GM23248 (cell line): ENCODE data around the gene TRIAP1. TPM values are rescaled to one million over a fixed set of nuclear protein-coding genes. Genes with fewer than 3 reads are reported as not detected.

Source experiments
- DNase-seq: peaks from one replicate; pipeline ENCODE4 v3.0.0-alpha.2; 2015
- H2AFZ ChIP-seq: fragments of 200-600 bp; sonication (generic); 2 replicates; pipeline ENCODE4 v1.6.1; 2016; ENCODE audit warnings: antibody characterized with exemption
- H3F3A ChIP-seq: fragments of 200-600 bp; sonication (generic); 2 replicates; pipeline ENCODE4 v1.6.1; 2016; ENCODE audit warnings: mild to moderate bottlenecking, antibody characterized with exemption, mixed run types; ENCODE audit not compliant: insufficient read depth
- H3K27ac ChIP-seq: fragments of 200-600 bp; sonication (generic); 2 replicates; pipeline ENCODE4 v1.5.1; 2016; ENCODE audit warnings: mild to moderate bottlenecking
- H3K27me3 ChIP-seq: fragments of 200-600 bp; sonication (generic); replicated peaks from 2 replicates; pipeline ENCODE4 v1.6.1; 2016; ENCODE audit warnings: mild to moderate bottlenecking; ENCODE audit not compliant: insufficient read depth
- H3K36me3 ChIP-seq: fragments of 200-600 bp; sonication (generic); 2 replicates; pipeline ENCODE4 v1.6.1; 2016; ENCODE audit warnings: low read depth, mild to moderate bottlenecking
- H3K4me1 ChIP-seq: fragments of 200-600 bp; sonication (generic); 2 replicates; pipeline ENCODE4 v1.6.1; 2016; ENCODE audit warnings: mild to moderate bottlenecking; ENCODE audit not compliant: insufficient read depth
- H3K4me2 ChIP-seq: fragments of 200-600 bp; sonication (generic); one replicate; pipeline ENCODE4 v1.6.1; 2016; ENCODE audit warnings: mild to moderate bottlenecking; ENCODE audit not compliant: unreplicated experiment
- H3K4me3 ChIP-seq: fragments of 200-600 bp; sonication (generic); 2 replicates; pipeline ENCODE4 v1.5.1; 2016; ENCODE audit warnings: mild to moderate bottlenecking
- H3K79me2 ChIP-seq: fragments of 200-600 bp; sonication (generic); 2 replicates; pipeline ENCODE4 v1.6.1; 2016; ENCODE audit warnings: mild to moderate bottlenecking; ENCODE audit not compliant: insufficient read depth
- H3K9ac ChIP-seq: fragments of 200-600 bp; sonication (generic); 2 replicates; pipeline ENCODE4 v1.6.1; 2016; ENCODE audit warnings: mild to moderate bottlenecking
- H3K9me2 ChIP-seq: fragments of 200-600 bp; sonication (generic); 2 replicates; pipeline ENCODE4 v1.6.1; 2016; ENCODE audit warnings: mixed run types, mild to moderate bottlenecking, moderate library complexity; ENCODE audit not compliant: insufficient read depth
- H3K9me3 ChIP-seq: fragments of 200-600 bp; sonication (generic); one replicate; pipeline ENCODE4 v1.6.1; 2017; ENCODE audit warnings: low read depth
- H4K20me1 ChIP-seq: fragments of 200-600 bp; sonication (generic); 2 replicates; pipeline ENCODE4 v1.6.0; 2016; ENCODE audit not compliant: insufficient read depth
- EZH2 ChIP-seq: fragments of 200-600 bp; sonication (generic); IDR thresholded peaks from 2 replicates; pipeline ENCODE4 v1.6.1; 2018; ENCODE audit warnings: antibody characterized with exemption, mild to moderate bottlenecking; ENCODE audit not compliant: insufficient read depth, poor library complexity, severe bottlenecking
- EZH2phosphoT487 ChIP-seq: fragments of 200-600 bp; sonication (generic); IDR thresholded peaks from 2 replicates; pipeline ENCODE4 v1.6.1; 2018; ENCODE audit warnings: antibody characterized with exemption, moderate library complexity, mild to moderate bottlenecking, low read depth; ENCODE audit not compliant: insufficient read depth
- WGBS, 2 experiments: methylation state at CpG; one replicate each; pipeline ENCODE4 v1.1.6; 2015 to 2017; ENCODE audit warnings: low lambda C conversion rate in 2 of 2, low coverage in 1 of 2; ENCODE audit errors: missing lambda C conversion rate in 2 of 2; 5-methylcytosine and 5-hydroxymethylcytosine counted together
- in situ Hi-C: fragments of 300-500 bp; cut with MboI; formaldehyde crosslinking; loops from 2 replicates; pipeline ENCODE4 v1.15.0; 2020
- polyA plus RNA-seq: library from polyadenylated mRNA; unstranded; fragments of >200 nt; fragmentation: Nextera tagmentation; extraction: Ambion mirVana; gene quantifications from 2 replicates; pipeline ENCODE4 v1.2.1, GENCODE V29; 2016
- total RNA-seq: library from RNA; depleted of rRNA; stranded (reverse); fragments of >200 nt; shearing (Covaris generic); gene quantifications from 2 replicates; pipeline ENCODE4 v1.2.3, GENCODE V29; 2014; rRNA removed

The TRIAP1 gene
- total RNA-seq: 45.6 and 47.0 TPM in 2 replicates
- 68.6 and 70.3 TPM in 2 replicates for polyA plus RNA-seq

DNA sequence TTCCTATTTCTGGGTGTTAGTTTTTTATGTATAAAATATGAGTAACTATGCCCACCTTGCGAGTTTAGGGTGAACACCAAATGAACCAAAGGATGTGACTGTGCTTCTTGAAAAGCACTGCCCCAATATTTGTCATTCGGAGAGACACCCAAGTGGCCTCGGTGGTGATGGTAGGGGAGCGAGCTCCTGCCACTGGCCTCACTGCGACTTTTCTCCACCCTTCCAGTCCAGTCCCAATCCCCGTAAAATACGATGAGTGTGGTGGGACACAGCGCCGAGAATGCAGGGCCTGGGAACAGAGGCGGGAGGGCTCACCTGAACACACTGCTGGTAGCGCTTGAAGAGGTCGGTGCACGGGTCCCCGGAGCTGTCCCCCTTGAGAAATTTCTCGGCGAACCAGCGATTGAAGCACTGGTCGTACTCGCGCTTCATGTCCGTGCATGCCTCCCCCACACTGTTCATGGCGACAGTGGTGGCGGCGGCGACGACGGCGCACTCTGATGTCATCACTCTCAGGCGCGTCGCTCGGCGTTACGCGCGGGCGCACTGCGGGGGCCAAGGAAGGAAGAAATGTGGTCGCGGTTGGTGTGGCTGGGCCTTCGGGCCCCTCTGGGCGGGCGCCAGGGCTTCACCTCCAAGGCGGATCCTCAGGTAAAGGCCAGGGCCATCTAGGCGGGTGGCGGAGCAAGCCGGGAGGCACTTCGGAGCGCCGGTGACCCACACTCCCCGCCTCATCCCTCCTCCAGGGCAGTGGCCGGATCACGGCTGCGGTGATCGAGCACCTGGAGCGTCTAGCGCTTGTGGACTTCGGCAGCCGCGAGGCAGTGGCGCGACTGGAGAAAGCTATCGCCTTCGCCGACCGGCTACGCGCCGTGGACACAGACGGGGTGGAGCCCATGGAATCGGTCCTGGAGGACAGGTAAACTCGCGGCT is at the start of gene TRIAP1, which contains the start of gene GATC:
Gene TRIAP1 (minus strand): TSS at position 474 of the 933 bp plus-strand sequence. CDS start 12 bp downstream, at position 462.
Gene GATC (plus strand): TSS at position 534 of the 933 bp plus-strand sequence. CDS start 37 bp downstream, at position 571.
- no peaks in the 10 kb centered on the region for H4K20me1 ChIP-seq
- peaks cover 17% of the 10 kb centered on the region for H3K36me3 ChIP-seq
- DNase-seq: peak; percentile 88
- H3K4me2 ChIP-seq: peak within 1 kb of the TSS; percentile 84
- peaks cover 5% of the 10 kb centered on the region; the same call in 1 of the 2 replicates for H3K4me1 ChIP-seq
- peak within 1 kb of the TSS; percentile 72 for H3K27ac ChIP-seq
- TF ChIP-seq EZH2 (no peak), EZH2phosphoT487 (no peak)
- no peaks in the 10 kb centered on the region for H3K9me3 ChIP-seq
- peaks cover 92% of the 10 kb centered on the region for H3K79me2 ChIP-seq
- H3K27me3 ChIP-seq: no peaks in the 10 kb centered on the region
- H3K9me2 ChIP-seq: no peaks in the 10 kb centered on the region
- H3F3A ChIP-seq: peaks cover 27% of the 10 kb centered on the region
- H3K4me3 ChIP-seq: peak within 1 kb of the TSS; percentile 99
- in situ Hi-C loops: no loop called here
- H3K9ac ChIP-seq: peak within 1 kb of the TSS; percentile 95
- H2AFZ ChIP-seq: peak within 1 kb of the TSS; percentile 97
- WGBS, 2 experiments: 1 to 2% methylated on average over 72 to 73 of the region's 73 CpGs

DNA sequence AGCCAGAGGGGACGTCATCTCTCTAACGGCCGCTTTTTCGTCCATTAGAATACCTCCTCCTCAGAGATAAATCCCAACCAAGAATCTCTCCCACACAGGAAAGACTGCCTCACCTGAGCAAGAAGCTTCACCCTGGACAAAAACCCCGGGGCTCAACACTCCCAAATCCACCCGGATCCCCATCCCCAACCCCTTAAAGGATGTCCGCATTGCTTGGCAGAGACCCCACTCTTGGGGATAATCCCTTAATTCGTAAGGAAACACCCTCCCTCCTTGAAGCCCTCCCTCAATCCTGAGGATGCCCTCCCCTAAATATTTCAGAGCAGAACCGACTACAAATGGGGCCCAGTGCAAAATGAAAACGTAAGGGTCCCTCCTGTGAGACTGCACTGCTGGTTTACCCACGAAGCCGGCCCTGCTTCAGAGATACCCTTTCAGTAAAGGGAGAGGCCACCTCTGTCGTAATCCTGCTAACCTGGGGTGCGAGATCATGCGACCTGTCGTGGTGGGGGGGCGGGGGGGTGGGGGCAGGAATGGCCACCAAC is 49.1 kb upstream of the TRIAP1 start:
- peaks cover 34% of the 10 kb centered on the region for H3F3A ChIP-seq
- no peaks in the 10 kb centered on the region for H3K9me2 ChIP-seq
- H2AFZ ChIP-seq: peak overlapping the region; percentile 75
- no peak for TF ChIP-seq EZH2phosphoT487
- no peak for TF ChIP-seq EZH2
- peak overlapping the region; percentile 59 for H3K9ac ChIP-seq
- peaks cover 15% of the 10 kb centered on the region for H4K20me1 ChIP-seq
- in situ Hi-C loops: no loop called here
- H3K4me1 ChIP-seq: peaks cover 20% of the 10 kb centered on the region
- H3K27ac ChIP-seq: no peak overlapping the region
- peaks cover 14% of the 10 kb centered on the region for H3K36me3 ChIP-seq
- peak; percentile 21 for DNase-seq
- H3K27me3 ChIP-seq: no peaks in the 10 kb centered on the region
- H3K79me2 ChIP-seq: peaks cover 45% of the 10 kb centered on the region
- no peaks in the 10 kb centered on the region for H3K9me3 ChIP-seq
- peak overlapping the region; percentile 85 for H3K4me2 ChIP-seq
- H3K4me3 ChIP-seq: peak overlapping the region; percentile 99
- 27 to 30% methylated on average over 17 of the region's 17 CpGs for WGBS, 2 experiments

- 53 to 62% methylated on average over 2 of the region's 2 CpGs for WGBS, 2 experiments
- Histone ChIP-seq H2AFZ (no peak overlapping the region), H3K4me3 (no peak overlapping the region), H3K9me2 (no peaks in the 10 kb centered on the region), H3K4me1 (peaks cover 7% of the 10 kb centered on the region; the same call in 1 of the 2 replicates), H3K9me3 (no peaks in the 10 kb centered on the region), H3K27ac (no peak overlapping the region), H3K36me3 (no peaks in the 10 kb centered on the region), H3F3A (no peaks in the 10 kb centered on the region), H3K9ac (no peak overlapping the region), H3K79me2 (peaks cover 15% of the 10 kb centered on the region), H3K4me2 (no peak overlapping the region), H3K27me3 (no peaks in the 10 kb centered on the region), H4K20me1 (no peaks in the 10 kb centered on the region)
- no peak for DNase-seq
- in situ Hi-C loops: no loop called here
- TF ChIP-seq EZH2phosphoT487 (no peak), EZH2 (no peak)
These were observed 44.8 kb upstream of the TRIAP1 start for GRCh38 chr12:120490833-120491512.

GRCh38 chr12:120490325-120490724 is 44.1 kb upstream of the TRIAP1 start:
- no peak overlapping the region for H3K4me3 ChIP-seq
- H3K9me3 ChIP-seq: no peaks in the 10 kb centered on the region
- H2AFZ ChIP-seq: no peak overlapping the region
- no peak for DNase-seq
- H3K9me2 ChIP-seq: no peaks in the 10 kb centered on the region
- H4K20me1 ChIP-seq: no peaks in the 10 kb centered on the region
- TF ChIP-seq EZH2phosphoT487 (no peak), EZH2 (no peak)
- no peaks in the 10 kb centered on the region for H3K36me3 ChIP-seq
- peaks cover 7% of the 10 kb centered on the region; the same call in 1 of the 2 replicates for H3K4me1 ChIP-seq
- WGBS, 2 experiments: 60 to 73% methylated on average over 5 of the region's 5 CpGs
- H3K9ac ChIP-seq: no peak overlapping the region
- no peaks in the 10 kb centered on the region for H3K27me3 ChIP-seq
- peaks cover 13% of the 10 kb centered on the region for H3K79me2 ChIP-seq
- no peak overlapping the region for H3K27ac ChIP-seq
- no peak overlapping the region for H3K4me2 ChIP-seq
- in situ Hi-C loops: no loop called here
- H3F3A ChIP-seq: no peaks in the 10 kb centered on the region
